Stomach (tissue), 9 donors: ENCODE measurements around the gene ZNF80. TPM values are rescaled to one million over a fixed set of nuclear protein-coding genes. Genes with fewer than 3 reads are reported as not detected.

Experiments
- DNase-seq, 2 donors: peaks; one replicate each; pipeline versions ENCODE4 v3.0.0 to v3.0.0-alpha.2; 2013 to 2019
- H3K27ac ChIP-seq, 5 donors: fragments of 200-600 bp in 4 of 5; sonication (generic) in 4 of 5; one replicate each; pipeline ENCODE4 v1.5.1; 2013 to 2019; ENCODE audit warnings: mild to moderate bottlenecking in 1 of 5, moderate library complexity in 1 of 5
- H3K27me3 ChIP-seq, 3 donors: fragments of 200-600 bp; sonication (generic); one replicate each; pipeline ENCODE4 v1.5.1; 2017 to 2019; ENCODE audit warnings: mixed run types in 1 of 3
- H3K36me3 ChIP-seq, 4 donors: fragments of 200-600 bp; sonication (generic); 1 replicate in 3 of 4; 2 replicates in 1 of 4; pipeline ENCODE4 v1.5.1; 2016 to 2019
- H3K4me1 ChIP-seq, 4 donors: fragments of 200-600 bp; sonication (generic); one replicate each; pipeline ENCODE4 v1.5.1; 2016 to 2019
- H3K4me3 ChIP-seq, 4 donors: fragments of 200-600 bp; sonication (generic) in 3 of 4; one replicate each; pipeline ENCODE4 v1.5.1; 2016 to 2019; ENCODE audit warnings: mild to moderate bottlenecking in 1 of 4
- H3K9me3 ChIP-seq, 4 donors: fragments of 200-600 bp; sonication (generic); one replicate each; pipeline ENCODE4 v1.5.1; 2016 to 2019
- CTCF ChIP-seq, 7 experiments: fragments of 450-650 bp in 4 of 7; fragments of 200-600 bp in 3 of 7; sonication (generic) in 3 of 7; IDR thresholded peaks; one replicate each; pipeline ENCODE4 v1.5.1; 2016 to 2019; ENCODE audit warnings: antibody characterized with exemption in 7 of 7, control low read depth in 2 of 7, mild to moderate bottlenecking in 1 of 7
- EP300 ChIP-seq: sonication (generic); formaldehyde crosslinking; IDR thresholded peaks from one replicate; pipeline ENCODE4 v1.6.1; 2017; ENCODE audit warnings: antibody characterized with exemption
- POLR2A ChIP-seq, 4 donors: fragments of 450-650 bp; IDR thresholded peaks; one replicate each; pipeline ENCODE4 v1.6.1; 2016; ENCODE audit warnings: antibody characterized with exemption in 4 of 4, control low read depth in 2 of 4, mild to moderate bottlenecking in 1 of 4, moderate library complexity in 1 of 4
- POLR2AphosphoS5 ChIP-seq, 3 donors: sonication (generic); formaldehyde crosslinking; IDR thresholded peaks; one replicate each; pipeline ENCODE4 v1.6.1; 2016; ENCODE audit warnings: antibody characterized with exemption in 3 of 3
- WGBS, 5 donors: extraction: QIAGEN DNeasy Blood & Tissue Kit in 3 of 5; methylation state at CpG; one replicate each; pipeline versions ENCODE4 v1.1.5 to v1.1.7; 2013 to 2018; 5-methylcytosine and 5-hydroxymethylcytosine counted together
- intact Hi-C: fragments of 100-400 bp; cut with DNase I; formaldehyde crosslinking; loops from one replicate; pipeline ENCODE4 v1.15.1; 2023; ENCODE audit warnings: low total_unique reads
- polyA plus RNA-seq, 3 donors: library from polyadenylated mRNA; stranded (reverse); fragments of 200-250 nt; gene quantifications; one replicate each; pipeline ENCODE4 v1.2.3, GENCODE V29; 2013
- total RNA-seq, 5 donors: library from RNA; depleted of rRNA; stranded (reverse); fragments of >200 nt; gene quantifications; one replicate each; pipeline versions ENCODE4 v1.1.0 to v1.2.3, GENCODE V29; 2014 to 2016
- donor health status: healthy with polysubstance abuse.
- donor health status: Bipolar disorder and iron deficiency.
- donor health status: healthy.

ZNF80 gene
- total and polyA plus RNA-seq, 8 donors = 0.92 TPM; not detected in 7

- WGBS, 5 donors = 72 to 84% (median 77%) methylated on average over 4 of the region's 4 CpGs
- Histone ChIP-seq H3K27me3 (peaks cover 0 to 3% (median 0%) of the 10 kb centered on the region in 3 donors), H3K4me3 (no peak overlapping the region), H3K27ac (no peak overlapping the region), H3K9me3 (no peaks in the 10 kb centered on the region), H3K4me1 (no peaks in the 10 kb centered on the region), H3K36me3 (no peaks in the 10 kb centered on the region)
- intact Hi-C loops = no loop called here
- no peak for DNase-seq
- no peak for TF ChIP-seq POLR2AphosphoS5 (IDR thresholded peaks at IDR 0.05)
Observed at GRCh38 chr3:114207768-114208167, 29.6 kb downstream of the ZNF80 start.

- peaks cover 0 to 3% (median 0%) of the 10 kb centered on the region in 3 donors for H3K27me3 ChIP-seq
- 73 to 80% (median 78%) methylated on average over 3 of the region's 3 CpGs for WGBS, 5 donors
- TF ChIP-seq EP300 (no peak), POLR2AphosphoS5 (IDR thresholded peaks at IDR 0.05) (no peak), CTCF (IDR thresholded peaks at IDR 0.05) (no peak), POLR2A (IDR thresholded peaks at IDR 0.05) (no peak)
- no peaks in the 10 kb centered on the region for H3K4me1 ChIP-seq
- no peaks in the 10 kb centered on the region for H3K36me3 ChIP-seq
- H3K27ac ChIP-seq = no peak overlapping the region
- H3K9me3 ChIP-seq = no peaks in the 10 kb centered on the region
- intact Hi-C loops = no loop called here
- no peak for DNase-seq
- H3K4me3 ChIP-seq = no peak overlapping the region
Observed at GRCh38 chr3:114206342-114206741, 31.0 kb downstream of the ZNF80 start.

- no peak for TF ChIP-seq POLR2A (IDR thresholded peaks at IDR 0.05)
- TF ChIP-seq EP300 = no peak
- TF ChIP-seq CTCF (IDR thresholded peaks at IDR 0.05) = no peak
- no peak for TF ChIP-seq POLR2AphosphoS5 (IDR thresholded peaks at IDR 0.05)
- Histone ChIP-seq H3K27ac (no peak overlapping the region), H3K36me3 (no peaks in the 10 kb centered on the region), H3K4me1 (no peaks in the 10 kb centered on the region), H3K9me3 (no peaks in the 10 kb centered on the region), H3K27me3 (peaks cover 0 to 3% (median 0%) of the 10 kb centered on the region in 3 donors), H3K4me3 (no peak overlapping the region)
- no peak for DNase-seq
- intact Hi-C loops = no loop called here
- WGBS, 5 donors = 68 to 79% (median 78%) methylated on average over 2 of the region's 2 CpGs
Observed at GRCh38 chr3:114205541-114205940, 31.8 kb downstream of the ZNF80 start.

GRCh38 chr3:114194750-114195149, 42.6 kb downstream of the ZNF80 start:
- TF ChIP-seq POLR2A (IDR thresholded peaks at IDR 0.05) = no peak
- no peak for TF ChIP-seq CTCF (IDR thresholded peaks at IDR 0.05)
- TF ChIP-seq EP300 = no peak
- no peak for TF ChIP-seq POLR2AphosphoS5 (IDR thresholded peaks at IDR 0.05)
- no peaks in the 10 kb centered on the region for H3K9me3 ChIP-seq
- H3K27me3 ChIP-seq = no peaks in the 10 kb centered on the region
- WGBS, 5 donors = 71 to 95% (median 81%) methylated on average over 1 of the region's 1 CpG
- H3K27ac ChIP-seq = no peak overlapping the region
- no peak overlapping the region for H3K4me3 ChIP-seq
- H3K4me1 ChIP-seq = no peaks in the 10 kb centered on the region
- H3K36me3 ChIP-seq = no peaks in the 10 kb centered on the region
- no peak for DNase-seq
- intact Hi-C loops = no loop called here

- H3K4me3 ChIP-seq = no peak overlapping the region
- no peak for TF ChIP-seq POLR2AphosphoS5 (IDR thresholded peaks at IDR 0.05)
- no peak for TF ChIP-seq CTCF (IDR thresholded peaks at IDR 0.05)
- TF ChIP-seq POLR2A (IDR thresholded peaks at IDR 0.05) = no peak
- TF ChIP-seq EP300 = no peak
- DNase-seq = no peak
- intact Hi-C loops = no loop called here
- no peaks in the 10 kb centered on the region for H3K36me3 ChIP-seq
- H3K27me3 ChIP-seq = no peaks in the 10 kb centered on the region
- H3K9me3 ChIP-seq = no peaks in the 10 kb centered on the region
- no peaks in the 10 kb centered on the region for H3K4me1 ChIP-seq
- H3K27ac ChIP-seq = no peak overlapping the region
Observed at GRCh38 chr3:114192136-114192535, 45.2 kb downstream of the ZNF80 start.
